ENCODE data around the gene DAND5. TPM values are rescaled to one million over a fixed set of nuclear protein-coding genes. Genes with fewer than 3 reads are reported as not detected.

DAND5 gene
- total and polyA plus RNA-seq, 2 of the 13 experiments (the other 11 are each of a cell fraction or from before 2014, with no cell fraction given): 0.04 TPM; not detected in 1

GRCh38 chr19:12937093-12937926, 32.1 kb upstream of the DAND5 start (continued):
- TF ChIP-seq TBX2 (CRISPR knock-in tag; IDR thresholded peaks at IDR 0.05; ENCODE audit: borderline replicate concordance) (no peak), HNRNPK (IDR thresholded peaks at IDR 0.05; ENCODE audit: low read depth, low read length, poor library complexity, severe bottlenecking) (no peak), ZNF205 (CRISPR knock-in tag; IDR thresholded peaks at IDR 0.05) (no peak), IRF2 (CRISPR knock-in tag; IDR thresholded peaks at IDR 0.05) (no peak), BCLAF1 (IDR thresholded peaks at IDR 0.05) (no peak), ZNF563 (CRISPR knock-in tag; IDR thresholded peaks at IDR 0.05) (no peak), ZNF180 (CRISPR knock-in tag; IDR thresholded peaks at IDR 0.05; ENCODE audit: borderline replicate concordance, low read depth) (no peak), REXO4 (CRISPR knock-in tag; IDR thresholded peaks at IDR 0.05; ENCODE audit: borderline replicate concordance) (no peak), GATAD1 (CRISPR knock-in tag; IDR thresholded peaks at IDR 0.05) (no peak), MEIS1 (CRISPR knock-in tag; IDR thresholded peaks at IDR 0.05; ENCODE audit: borderline replicate concordance) (no peak), GTF3A (CRISPR knock-in tag; conservative IDR thresholded peaks at IDR 0.05) (no peak), ZFP90 (CRISPR knock-in tag; IDR thresholded peaks at IDR 0.05; ENCODE audit: borderline replicate concordance) (no peak), ZNF343 (CRISPR knock-in tag; IDR thresholded peaks at IDR 0.05) (no peak), BRCA1 (CRISPR knock-in tag; IDR thresholded peaks at IDR 0.05) (no peak)
- TF ChIP-seq, protein P1, sequence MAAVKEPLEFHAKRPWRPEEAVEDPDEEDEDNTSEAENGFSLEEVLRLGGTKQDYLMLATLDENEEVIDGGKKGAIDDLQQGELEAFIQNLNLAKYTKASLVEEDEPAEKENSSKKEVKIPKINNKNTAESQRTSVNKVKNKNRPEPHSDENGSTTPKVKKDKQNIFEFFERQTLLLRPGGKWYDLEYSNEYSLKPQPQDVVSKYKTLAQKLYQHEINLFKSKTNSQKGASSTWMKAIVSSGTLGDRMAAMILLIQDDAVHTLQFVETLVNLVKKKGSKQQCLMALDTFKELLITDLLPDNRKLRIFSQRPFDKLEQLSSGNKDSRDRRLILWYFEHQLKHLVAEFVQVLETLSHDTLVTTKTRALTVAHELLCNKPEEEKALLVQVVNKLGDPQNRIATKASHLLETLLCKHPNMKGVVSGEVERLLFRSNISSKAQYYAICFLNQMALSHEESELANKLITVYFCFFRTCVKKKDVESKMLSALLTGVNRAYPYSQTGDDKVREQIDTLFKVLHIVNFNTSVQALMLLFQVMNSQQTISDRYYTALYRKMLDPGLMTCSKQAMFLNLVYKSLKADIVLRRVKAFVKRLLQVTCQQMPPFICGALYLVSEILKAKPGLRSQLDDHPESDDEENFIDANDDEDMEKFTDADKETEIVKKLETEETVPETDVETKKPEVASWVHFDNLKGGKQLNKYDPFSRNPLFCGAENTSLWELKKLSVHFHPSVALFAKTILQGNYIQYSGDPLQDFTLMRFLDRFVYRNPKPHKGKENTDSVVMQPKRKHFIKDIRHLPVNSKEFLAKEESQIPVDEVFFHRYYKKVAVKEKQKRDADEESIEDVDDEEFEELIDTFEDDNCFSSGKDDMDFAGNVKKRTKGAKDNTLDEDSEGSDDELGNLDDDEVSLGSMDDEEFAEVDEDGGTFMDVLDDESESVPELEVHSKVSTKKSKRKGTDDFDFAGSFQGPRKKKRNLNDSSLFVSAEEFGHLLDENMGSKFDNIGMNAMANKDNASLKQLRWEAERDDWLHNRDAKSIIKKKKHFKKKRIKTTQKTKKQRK (IDR thresholded peaks at IDR 0.05; ENCODE audit: low read length): no peak
- TF ChIP-seq, protein P2, sequence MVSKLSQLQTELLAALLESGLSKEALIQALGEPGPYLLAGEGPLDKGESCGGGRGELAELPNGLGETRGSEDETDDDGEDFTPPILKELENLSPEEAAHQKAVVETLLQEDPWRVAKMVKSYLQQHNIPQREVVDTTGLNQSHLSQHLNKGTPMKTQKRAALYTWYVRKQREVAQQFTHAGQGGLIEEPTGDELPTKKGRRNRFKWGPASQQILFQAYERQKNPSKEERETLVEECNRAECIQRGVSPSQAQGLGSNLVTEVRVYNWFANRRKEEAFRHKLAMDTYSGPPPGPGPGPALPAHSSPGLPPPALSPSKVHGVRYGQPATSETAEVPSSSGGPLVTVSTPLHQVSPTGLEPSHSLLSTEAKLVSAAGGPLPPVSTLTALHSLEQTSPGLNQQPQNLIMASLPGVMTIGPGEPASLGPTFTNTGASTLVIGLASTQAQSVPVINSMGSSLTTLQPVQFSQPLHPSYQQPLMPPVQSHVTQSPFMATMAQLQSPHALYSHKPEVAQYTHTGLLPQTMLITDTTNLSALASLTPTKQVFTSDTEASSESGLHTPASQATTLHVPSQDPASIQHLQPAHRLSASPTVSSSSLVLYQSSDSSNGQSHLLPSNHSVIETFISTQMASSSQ (IDR thresholded peaks at IDR 0.05; ENCODE audit: low read depth): no peak
- TF ChIP-seq, protein P2 (CRISPR knock-in tag; IDR thresholded peaks at IDR 0.05; ENCODE audit: borderline replicate concordance): no peak

Data from HepG2 (cell line).